HL-60 (cell line): ENCODE results near the gene CCDC39.
A peak's percentile ranks its signal among the peaks of the same experiment; 100 is the strongest.

Source experiments
- GABPA ChIP-seq: IDR thresholded peaks from 2 replicates; pipeline ENCODE4 v1.6.1; 2012; ENCODE audit warnings: low read depth
- POLR2AphosphoS5 ChIP-seq: IDR thresholded peaks from 2 replicates; pipeline ENCODE4 v1.6.1; 2012; ENCODE audit warnings: low read depth
- TF ChIP-seq, protein P1 (sequence below): IDR thresholded peaks from one replicate; pipeline ENCODE4 v1.5.1; 2011; ENCODE audit warnings: low read length, control low read depth, inconsistent platforms; ENCODE audit not compliant: insufficient read depth

DNA sequence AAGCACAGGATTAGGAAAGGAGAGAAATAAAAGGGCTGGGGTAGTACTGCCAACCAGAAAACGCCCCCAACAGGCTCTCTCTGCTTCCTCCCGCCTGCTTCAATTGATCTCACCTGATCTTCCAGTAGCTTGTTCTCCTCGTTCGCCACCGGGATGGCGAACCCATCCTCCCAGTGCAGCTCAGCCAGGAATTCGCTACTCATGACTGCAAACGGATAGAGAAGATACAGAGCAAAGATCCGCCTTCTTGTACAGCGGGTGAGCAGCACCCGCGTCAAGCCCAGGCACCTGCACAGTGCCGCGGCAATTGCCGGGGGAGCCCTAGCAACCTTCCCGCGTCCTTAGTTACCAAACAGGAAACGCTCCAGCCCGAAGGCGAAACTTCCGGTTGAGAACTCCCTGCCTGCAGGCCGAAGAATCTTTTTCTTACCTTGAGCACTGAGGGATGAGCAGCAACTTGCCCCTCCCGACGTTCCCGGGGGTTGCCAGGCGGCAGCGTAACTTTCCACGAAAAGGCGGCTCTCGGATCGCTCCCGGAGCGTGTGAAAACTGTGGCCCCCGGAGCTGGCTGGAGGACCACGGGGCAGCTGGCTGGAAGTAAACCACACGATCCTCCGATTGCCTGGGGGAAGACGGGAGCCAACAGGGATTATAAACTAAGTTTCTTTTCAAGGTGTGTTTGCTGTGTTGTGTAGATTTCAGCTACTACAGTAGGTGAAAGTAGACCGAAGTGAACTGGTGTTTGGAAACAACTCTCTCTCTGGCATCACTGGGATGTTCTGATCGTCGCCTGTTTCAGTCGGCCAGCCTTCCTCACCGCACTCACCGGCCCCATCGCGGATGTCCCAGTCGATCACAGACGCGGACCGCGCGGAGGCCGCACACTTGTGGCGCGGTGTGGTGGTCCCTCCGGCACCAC is at the start of gene CCDC39:
- TF ChIP-seq POLR2AphosphoS5 (no peak), GABPA (peak; percentile 78)
- TF ChIP-seq, protein P1, sequence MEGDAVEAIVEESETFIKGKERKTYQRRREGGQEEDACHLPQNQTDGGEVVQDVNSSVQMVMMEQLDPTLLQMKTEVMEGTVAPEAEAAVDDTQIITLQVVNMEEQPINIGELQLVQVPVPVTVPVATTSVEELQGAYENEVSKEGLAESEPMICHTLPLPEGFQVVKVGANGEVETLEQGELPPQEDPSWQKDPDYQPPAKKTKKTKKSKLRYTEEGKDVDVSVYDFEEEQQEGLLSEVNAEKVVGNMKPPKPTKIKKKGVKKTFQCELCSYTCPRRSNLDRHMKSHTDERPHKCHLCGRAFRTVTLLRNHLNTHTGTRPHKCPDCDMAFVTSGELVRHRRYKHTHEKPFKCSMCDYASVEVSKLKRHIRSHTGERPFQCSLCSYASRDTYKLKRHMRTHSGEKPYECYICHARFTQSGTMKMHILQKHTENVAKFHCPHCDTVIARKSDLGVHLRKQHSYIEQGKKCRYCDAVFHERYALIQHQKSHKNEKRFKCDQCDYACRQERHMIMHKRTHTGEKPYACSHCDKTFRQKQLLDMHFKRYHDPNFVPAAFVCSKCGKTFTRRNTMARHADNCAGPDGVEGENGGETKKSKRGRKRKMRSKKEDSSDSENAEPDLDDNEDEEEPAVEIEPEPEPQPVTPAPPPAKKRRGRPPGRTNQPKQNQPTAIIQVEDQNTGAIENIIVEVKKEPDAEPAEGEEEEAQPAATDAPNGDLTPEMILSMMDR = no peak
